Endothelial cell of umbilical vein (primary cell): ENCODE results near the gene IL4I1. TPM values are rescaled to one million over a fixed set of nuclear protein-coding genes. Genes with fewer than 3 reads are reported as not detected.

Experiments used
- BruUV-seq: library from RNA; stranded (reverse); fragments of 400-500 nt; replicated peaks from 2 replicates; lab custom pipeline; 2021; lab: Mats Ljungman, UMichigan
- CTCF ChIA-PET: fragments of 300-600, 350-600 bp; sonication (Branson Sonifier 250); formaldehyde crosslinking; loops from one replicate; lab custom pipeline; 2021; ENCODE audit warnings: antibody characterized with exemption, inconsistent platforms; lab: Charles Lee
- POLR2A ChIA-PET: fragments of 300-600, 350-600 bp; sonication (Branson Sonifier 250); formaldehyde crosslinking; loops from one replicate; lab custom pipeline; 2021; ENCODE audit warnings: antibody characterized with exemption, inconsistent platforms; lab: Charles Lee
- DNase-seq: peaks from one replicate; pipeline ENCODE4 v3.0.0-alpha.2; 2011; ENCODE audit warnings: low read depth, low spot score
- FAIRE-seq: peaks from 2 replicates; lab custom pipeline; 2011; peaks lifted over from hg19 to GRCh38; lab: Jason Lieb, UNC
- H2AFZ ChIP-seq: 2 replicates; pipeline ENCODE4 v1.6.0; 2012; ENCODE audit warnings: low read depth, low read length, control low read depth, inconsistent platforms
- H3K27ac ChIP-seq: 2 replicates; pipeline ENCODE4 v1.5.1; 2011; ENCODE audit warnings: low read depth, mild to moderate bottlenecking, control low read depth, low read length, moderate library complexity; ENCODE audit not compliant: insufficient read depth
- H3K27me3 ChIP-seq, 2 experiments: 2 replicates each; pipeline versions ENCODE4 v1.6.0 to v1.6.1; 2011; ENCODE audit warnings: low read length in 2 of 2, mixed read lengths in 1 of 2; ENCODE audit not compliant: control insufficient read depth in 2 of 2, insufficient read depth in 2 of 2
- H3K36me3 ChIP-seq, 2 experiments: 2 replicates in 1 of 2; 3 replicates in 1 of 2; pipeline ENCODE4 v1.5.1; 2011; ENCODE audit warnings: low read length in 2 of 2, mild to moderate bottlenecking in 1 of 2, moderate library complexity in 1 of 2; ENCODE audit not compliant: control insufficient read depth in 2 of 2, insufficient read depth in 2 of 2; ENCODE audit errors: extremely low read depth in 1 of 2
- H3K4me1 ChIP-seq: 3 replicates; pipeline ENCODE4 v1.5.1; 2011; ENCODE audit warnings: mild to moderate bottlenecking, low read length; ENCODE audit not compliant: control insufficient read depth, insufficient read depth; ENCODE audit errors: extremely low read depth
- H3K4me2 ChIP-seq: 2 replicates; pipeline ENCODE4 v1.6.1; 2011; ENCODE audit warnings: low read length, control low read depth, mixed read lengths; ENCODE audit not compliant: insufficient read depth
- H3K4me3 ChIP-seq, 3 experiments: fragments of 200-600 bp in 1 of 3; sonication (generic), shearing (Covaris generic) in 1 of 3; replicated peaks in 1 of 3; 2 replicates each; pipeline ENCODE4 v1.5.1; 2011 to 2016; ENCODE audit warnings: control low read depth in 3 of 3, low read length in 3 of 3, mild to moderate bottlenecking in 2 of 3, inconsistent platforms in 1 of 3, low read depth in 1 of 3, moderate library complexity in 1 of 3; ENCODE audit not compliant: insufficient read depth in 1 of 3
- H3K79me2 ChIP-seq: 2 replicates; pipeline ENCODE4 v1.6.0; 2012; ENCODE audit warnings: low read length, inconsistent platforms; ENCODE audit not compliant: control insufficient read depth, insufficient read depth
- H3K9ac ChIP-seq: replicated peaks from 2 replicates; pipeline ENCODE3; 2011; ENCODE audit warnings: low read length, control low read depth; ENCODE audit not compliant: insufficient read depth; ENCODE audit errors: extremely low read depth
- H3K9me1 ChIP-seq: replicated peaks from 3 replicates; pipeline ENCODE4 v1.6.0; 2011; ENCODE audit warnings: mild to moderate bottlenecking, low read length; ENCODE audit not compliant: control insufficient read depth, insufficient read depth; ENCODE audit errors: extremely low read depth
- H3K9me3 ChIP-seq: replicated peaks from 2 replicates; pipeline ENCODE4 v1.5.1; 2012; ENCODE audit warnings: low read length, inconsistent platforms; ENCODE audit not compliant: control insufficient read depth, insufficient read depth
- H4K20me1 ChIP-seq: replicated peaks from 2 replicates; pipeline ENCODE3; 2011; ENCODE audit warnings: mild to moderate bottlenecking, low read length; ENCODE audit not compliant: control insufficient read depth, insufficient read depth; ENCODE audit errors: extremely low read depth
- EZH2 ChIP-seq: IDR thresholded peaks from 2 replicates; pipeline ENCODE4 v1.6.1; 2012; ENCODE audit warnings: borderline replicate concordance, low read depth, mild to moderate bottlenecking, moderate library complexity, low read length, inconsistent platforms; ENCODE audit not compliant: severe bottlenecking
- FOS ChIP-seq: IDR thresholded peaks from 2 replicates; pipeline ENCODE4 v1.6.1; 2011; ENCODE audit warnings: mild to moderate bottlenecking, low read length, moderate library complexity, borderline replicate concordance; ENCODE audit not compliant: insufficient read depth
- GATA2 ChIP-seq: IDR thresholded peaks from 2 replicates; pipeline ENCODE4 v1.7.0; 2011; ENCODE audit warnings: low read depth, mild to moderate bottlenecking, moderate library complexity, mixed read lengths, low read length; ENCODE audit not compliant: insufficient read length, insufficient read depth
- JUN ChIP-seq: IDR thresholded peaks from 2 replicates; pipeline ENCODE4 v1.6.1; 2011; ENCODE audit warnings: borderline replicate concordance, low read depth; ENCODE audit not compliant: insufficient read length, insufficient read depth
- MYC ChIP-seq: IDR thresholded peaks from one replicate; pipeline ENCODE4 v1.6.1; 2011; ENCODE audit warnings: mild to moderate bottlenecking, low read depth, low read length
- POLR2A ChIP-seq: IDR thresholded peaks from 2 replicates; pipeline ENCODE4 v1.6.1; 2012; ENCODE audit warnings: low read depth, mild to moderate bottlenecking, control low read depth, low read length
- POLR2AphosphoS5 ChIP-seq: IDR thresholded peaks from 2 replicates; pipeline ENCODE4 v1.6.1; 2012; ENCODE audit warnings: low read depth, mild to moderate bottlenecking, control low read depth, low read length, moderate library complexity; ENCODE audit not compliant: insufficient read depth
- dilution Hi-C: fragments of 300-500 bp; cut with MboI; formaldehyde crosslinking; loops from one replicate; pipeline ENCODE4 v1.15.0; 2019; ENCODE audit warnings: low sequenced_read_pairs; ENCODE audit not compliant: extremely low pct_ligation_motif_present
- intact Hi-C: fragments of 100-400 bp; cut with micrococcal nuclease; formaldehyde crosslinking; loops from one replicate; pipeline ENCODE4 v1.10.0; 2022
- polyA plus RNA-seq, 4 experiments: library from polyadenylated mRNA; depleted of rRNA in 3 of 4; stranded (reverse) in 3 of 4; unstranded in 1 of 4; fragments of >200 nt; gene quantifications; 2 replicates each; pipeline versions ENCODE4 v1.2.1 to v1.2.3, GENCODE V29; 2011 to 2012; ENCODE audit warnings: missing spikeins in 1 of 4
- total RNA-seq: library from RNA; stranded (reverse); gene quantifications from 2 replicates; pipeline ENCODE4 v1.2.3, GENCODE V29; 2021
- TF ChIP-seq, protein P1 (sequence below): IDR thresholded peaks from 2 replicates; pipeline ENCODE4 v1.6.1; 2011; ENCODE audit not compliant: insufficient read depth, insufficient read length
- TF ChIP-seq, protein P2 (sequence below), 2 donors: IDR thresholded peaks; 1 replicate in 1 of 2; 2 replicates in 1 of 2; pipeline ENCODE4 v1.5.1; 2011; ENCODE audit warnings: low read length in 2 of 2, mild to moderate bottlenecking in 2 of 2, moderate library complexity in 2 of 2, control low read depth in 1 of 2, inconsistent platforms in 1 of 2, low read depth in 1 of 2; ENCODE audit not compliant: insufficient read depth in 1 of 2; ENCODE audit errors: extremely low read depth in 1 of 2

The IL4I1 gene
- total and polyA plus RNA-seq, 2 donors (not counting 3 experiments of a cell fraction or from before 2014, with no cell fraction given) = 5.0 to 5.6 TPM

DNA sequence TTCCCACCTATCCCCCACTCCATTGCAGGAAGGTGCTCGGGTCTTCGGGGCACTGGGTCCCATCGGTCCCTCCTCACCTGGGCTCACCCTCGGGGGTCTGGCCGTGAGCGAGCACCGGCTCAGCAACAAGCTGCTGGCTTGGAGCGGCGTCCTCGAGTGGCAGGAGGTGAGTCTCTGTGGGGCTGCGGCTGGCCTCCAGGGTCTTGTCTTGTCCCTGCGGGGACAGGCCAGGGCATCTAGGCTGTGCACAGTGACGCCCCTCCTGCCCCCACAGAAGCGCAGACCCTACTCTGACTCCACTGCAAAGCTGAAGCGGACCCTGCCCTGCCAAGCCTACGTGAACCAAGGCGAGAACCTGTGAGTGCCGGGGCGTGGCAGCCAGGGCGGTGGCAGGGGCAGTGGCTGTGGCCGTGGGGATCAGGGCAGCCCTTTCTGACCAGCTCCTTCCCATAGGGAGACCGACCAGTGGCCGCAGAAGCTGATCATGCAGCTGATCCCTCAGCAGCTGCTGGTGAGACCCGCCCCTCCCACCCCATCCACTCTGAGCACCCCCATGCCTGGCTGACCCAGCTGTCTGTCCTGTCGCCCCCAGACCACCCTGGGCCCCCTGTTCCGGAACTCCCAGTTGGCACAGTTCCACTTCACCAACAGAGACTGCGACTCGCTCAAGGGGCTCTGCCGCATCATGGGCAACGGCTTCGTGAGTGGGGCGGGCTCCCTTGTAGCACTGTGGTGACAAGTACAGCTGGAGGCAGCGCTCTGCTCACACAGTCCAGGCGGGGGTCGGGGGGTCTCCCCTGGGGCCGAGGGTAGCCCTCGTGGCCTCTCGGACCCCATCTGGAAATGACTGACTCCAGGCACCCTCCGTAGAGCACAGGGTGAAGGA lies 42.1 kb downstream of the IL4I1 start:
- H3K4me3 ChIP-seq = no peak overlapping the region
- BruUV-seq = no TSS peak
- H3K27ac ChIP-seq = no peak overlapping the region
- dilution Hi-C loops (no loop called here), intact Hi-C loops (no loop called here)
- no peak overlapping the region for H3K4me2 ChIP-seq
- DNase-seq (no peak), FAIRE-seq (no peak)
- CTCF ChIA-PET = no interaction called here
- H4K20me1 ChIP-seq = no peaks in the 10 kb centered on the region
- peaks cover 24% of the 10 kb centered on the region for H3K4me1 ChIP-seq
- POLR2A ChIA-PET = no interaction called here
- no peak overlapping the region for H2AFZ ChIP-seq
- H3K79me2 ChIP-seq = peaks cover 25% of the 10 kb centered on the region
- TF ChIP-seq FOS = no peak
- TF ChIP-seq MYC = no peak
- TF ChIP-seq POLR2A = no peak
- TF ChIP-seq, protein P1, sequence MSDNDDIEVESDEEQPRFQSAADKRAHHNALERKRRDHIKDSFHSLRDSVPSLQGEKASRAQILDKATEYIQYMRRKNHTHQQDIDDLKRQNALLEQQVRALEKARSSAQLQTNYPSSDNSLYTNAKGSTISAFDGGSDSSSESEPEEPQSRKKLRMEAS = no peak
- H3K27me3 ChIP-seq = no peaks in the 10 kb centered on the region
- peaks cover 2 to 38% of the 10 kb centered on the region in 2 experiments for H3K36me3 ChIP-seq
- H3K9ac ChIP-seq = no peak overlapping the region
- no peaks in the 10 kb centered on the region for H3K9me3 ChIP-seq
- H3K9me1 ChIP-seq = no peaks in the 10 kb centered on the region

GRCh38 chr19:49853852-49854377 lies 42.8 kb downstream of the IL4I1 start:
- FAIRE-seq (no peak), DNase-seq (no peak)
- no peak for TF ChIP-seq EZH2
- no peak for TF ChIP-seq GATA2
- TF ChIP-seq JUN = no peak
- no peak for TF ChIP-seq MYC
- TF ChIP-seq POLR2AphosphoS5 = no peak
- TF ChIP-seq, protein P2, sequence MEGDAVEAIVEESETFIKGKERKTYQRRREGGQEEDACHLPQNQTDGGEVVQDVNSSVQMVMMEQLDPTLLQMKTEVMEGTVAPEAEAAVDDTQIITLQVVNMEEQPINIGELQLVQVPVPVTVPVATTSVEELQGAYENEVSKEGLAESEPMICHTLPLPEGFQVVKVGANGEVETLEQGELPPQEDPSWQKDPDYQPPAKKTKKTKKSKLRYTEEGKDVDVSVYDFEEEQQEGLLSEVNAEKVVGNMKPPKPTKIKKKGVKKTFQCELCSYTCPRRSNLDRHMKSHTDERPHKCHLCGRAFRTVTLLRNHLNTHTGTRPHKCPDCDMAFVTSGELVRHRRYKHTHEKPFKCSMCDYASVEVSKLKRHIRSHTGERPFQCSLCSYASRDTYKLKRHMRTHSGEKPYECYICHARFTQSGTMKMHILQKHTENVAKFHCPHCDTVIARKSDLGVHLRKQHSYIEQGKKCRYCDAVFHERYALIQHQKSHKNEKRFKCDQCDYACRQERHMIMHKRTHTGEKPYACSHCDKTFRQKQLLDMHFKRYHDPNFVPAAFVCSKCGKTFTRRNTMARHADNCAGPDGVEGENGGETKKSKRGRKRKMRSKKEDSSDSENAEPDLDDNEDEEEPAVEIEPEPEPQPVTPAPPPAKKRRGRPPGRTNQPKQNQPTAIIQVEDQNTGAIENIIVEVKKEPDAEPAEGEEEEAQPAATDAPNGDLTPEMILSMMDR (IDR thresholded peaks at IDR 0.05; ENCODE audit: extremely low read depth in 1 of 2, insufficient read depth in 1 of 2, low read depth in 1 of 2, low read length in 2 of 2) = no peak
- TF ChIP-seq POLR2A = no peak
- TF ChIP-seq FOS = no peak
- TF ChIP-seq, protein P1 = no peak
- Histone ChIP-seq H3K9ac (no peak overlapping the region), H3K4me3 (no peak overlapping the region), H3K36me3 (peaks cover 2 to 36% of the 10 kb centered on the region in 2 experiments), H3K9me3 (no peaks in the 10 kb centered on the region), H3K27me3 (no peaks in the 10 kb centered on the region), H3K9me1 (no peaks in the 10 kb centered on the region), H3K4me2 (no peak overlapping the region), H3K79me2 (peaks cover 25% of the 10 kb centered on the region), H3K4me1 (peaks cover 20% of the 10 kb centered on the region), H4K20me1 (no peaks in the 10 kb centered on the region), H3K27ac (no peak overlapping the region), H2AFZ (no peak overlapping the region)
- ChIA-PET CTCF (no interaction called here), POLR2A (no interaction called here)
- dilution Hi-C loops = no loop called here
- intact Hi-C loops = no loop called here
- BruUV-seq = no TSS peak
